Stimulated activated CD4-positive, alpha-beta T cell treated with anti-CD3 and anti-CD28 coated beads, Interleukin-4, amount 100 ng/mL, for 4 hours (primary cell): Measurements from ENCODE around the gene SLC22A17.

ENCODE experiments used
- DNase-seq, 2 experiments: peaks; one replicate each; pipeline ENCODE4 v3.0.0-alpha.2; 2020

Gene SLC22A17

GRCh38 chr14:23380976-23381375 lies 28.3 kb upstream of the SLC22A17 start:
- DNase-seq, result no peak

GRCh38 chr14:23380197-23380914 lies 27.7 kb upstream of the SLC22A17 start:
- no peak for DNase-seq

- peak; percentile 58 to 61 for DNase-seq
These were observed 26.9 kb upstream of the SLC22A17 start for GRCh38 chr14:23379366-23380196.

GRCh38 chr14:23378612-23379220 lies 26.0 kb upstream of the SLC22A17 start:
- DNase-seq, result no peak

- no peak for DNase-seq
These were observed 25.2 kb upstream of the SLC22A17 start for GRCh38 chr14:23377573-23378563.

- DNase-seq, result no peak
These were observed 24.5 kb upstream of the SLC22A17 start for GRCh38 chr14:23377198-23377550.

- no peak for DNase-seq
These were observed 24.0 kb upstream of the SLC22A17 start, which contains the start of gene CMTM5 for GRCh38 chr14:23376482-23377197. Gene CMTM5, plus strand, starts transcription at chr14:23377046. Its CDS starts 206 bp downstream, at chr14:23377252.

GRCh38 chr14:23375527-23376251 lies 23.0 kb upstream of the SLC22A17 start:
- DNase-seq, result no peak

GRCh38 chr14:23373041-23373440 lies 20.4 kb upstream of the SLC22A17 start:
- DNase-seq, result no peak

- no peak for DNase-seq
These were observed 19.8 kb upstream of the SLC22A17 start, which contains the start of gene IL25 for GRCh38 chr14:23372509-23372908. Gene IL25, plus strand, starts transcription at chr14:23372809.

- no peak for DNase-seq
These were observed 19.2 kb upstream of the SLC22A17 start for GRCh38 chr14:23371865-23372264.

GRCh38 chr14:23370221-23370620 lies 17.5 kb upstream of the SLC22A17 start:
- DNase-seq, result no peak

GRCh38 chr14:23366426-23366921 lies 13.8 kb upstream of the SLC22A17 start:
- DNase-seq, result no peak

- no peak for DNase-seq
These were observed 13.2 kb upstream of the SLC22A17 start for GRCh38 chr14:23365732-23366425.

GRCh38 chr14:23365036-23365731 lies 12.5 kb upstream of the SLC22A17 start, which contains the start of gene EFS:
Gene EFS, minus strand, starts transcription at chr14:23365172. Its CDS starts 147 bp downstream, at chr14:23365025.
- no peak for DNase-seq

GRCh38 chr14:23364164-23365035 lies 11.7 kb upstream of the SLC22A17 start:
- no peak for DNase-seq

GRCh38 chr14:23362200-23362599 lies 9.5 kb upstream of the SLC22A17 start:
- no peak for DNase-seq

GRCh38 chr14:23361763-23362162 lies 9.1 kb upstream of the SLC22A17 start:
- DNase-seq, result no peak
